Subcutaneous adipose tissue (tissue), 4 donors: ENCODE measurements around the gene LTBP2. TPM values are rescaled to one million over a fixed set of nuclear protein-coding genes. Genes with fewer than 3 reads are reported as not detected.

Experiments used
- total RNA-seq, 4 donors: library from RNA; depleted of rRNA; stranded (reverse); fragments of >200 nt; gene quantifications; one replicate each; pipeline ENCODE4 v1.1.0, GENCODE V29; 2016
- TF ChIP-seq, protein P1 (sequence below): fragments of 450-650 bp; IDR thresholded peaks from one replicate; pipeline ENCODE4 v1.5.1; 2016; ENCODE audit warnings: low read depth, mild to moderate bottlenecking, control low read depth, antibody characterized with exemption, moderate library complexity

The LTBP2 gene
- total RNA-seq, 4 donors from 2014 or later, result 39.6 to 109 (median 64.3) TPM

DNA sequence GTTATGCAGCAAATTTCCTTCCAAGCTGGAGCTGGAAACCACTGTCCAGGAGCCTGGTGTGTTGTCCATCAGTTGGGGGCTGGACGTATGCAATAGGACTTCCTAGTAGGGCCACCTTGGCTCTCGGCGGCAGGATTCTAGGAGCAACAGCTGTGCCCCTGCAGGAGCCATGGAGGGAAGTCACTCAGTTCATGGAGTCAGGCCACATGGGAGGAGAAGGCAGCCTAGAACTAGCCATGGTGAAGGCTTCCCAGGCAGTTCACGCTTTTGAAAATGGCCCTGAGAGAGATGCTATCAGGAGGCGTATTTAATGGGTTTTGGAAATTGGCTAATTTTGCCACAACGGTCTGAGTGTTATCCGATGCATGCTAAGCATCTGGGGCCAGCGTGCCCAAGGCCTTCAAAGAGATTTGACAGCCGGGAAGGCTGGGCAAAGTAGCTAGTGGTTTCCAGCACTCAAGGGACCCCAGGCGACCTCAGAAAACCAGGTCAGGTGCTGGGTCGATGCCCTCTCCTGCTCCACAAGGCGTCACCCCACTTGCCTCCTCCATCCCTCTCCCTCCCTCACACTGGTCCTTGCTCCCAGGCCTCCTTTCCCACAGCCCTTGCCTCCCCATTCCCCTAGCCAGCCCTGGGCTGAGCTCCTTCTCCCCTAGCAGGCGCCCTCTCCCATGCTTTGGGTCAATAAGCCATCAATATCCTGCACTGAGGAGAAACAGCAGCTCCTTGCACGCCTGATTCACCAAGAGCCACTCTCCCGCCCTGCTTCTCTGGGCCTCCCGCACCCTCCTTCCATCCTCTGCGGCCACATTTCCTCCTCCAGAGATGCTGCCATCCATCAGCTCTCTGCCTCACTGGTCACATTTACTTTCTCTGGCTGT is 155.1 kb downstream of the LTBP2 start:
- TF ChIP-seq, protein P1, sequence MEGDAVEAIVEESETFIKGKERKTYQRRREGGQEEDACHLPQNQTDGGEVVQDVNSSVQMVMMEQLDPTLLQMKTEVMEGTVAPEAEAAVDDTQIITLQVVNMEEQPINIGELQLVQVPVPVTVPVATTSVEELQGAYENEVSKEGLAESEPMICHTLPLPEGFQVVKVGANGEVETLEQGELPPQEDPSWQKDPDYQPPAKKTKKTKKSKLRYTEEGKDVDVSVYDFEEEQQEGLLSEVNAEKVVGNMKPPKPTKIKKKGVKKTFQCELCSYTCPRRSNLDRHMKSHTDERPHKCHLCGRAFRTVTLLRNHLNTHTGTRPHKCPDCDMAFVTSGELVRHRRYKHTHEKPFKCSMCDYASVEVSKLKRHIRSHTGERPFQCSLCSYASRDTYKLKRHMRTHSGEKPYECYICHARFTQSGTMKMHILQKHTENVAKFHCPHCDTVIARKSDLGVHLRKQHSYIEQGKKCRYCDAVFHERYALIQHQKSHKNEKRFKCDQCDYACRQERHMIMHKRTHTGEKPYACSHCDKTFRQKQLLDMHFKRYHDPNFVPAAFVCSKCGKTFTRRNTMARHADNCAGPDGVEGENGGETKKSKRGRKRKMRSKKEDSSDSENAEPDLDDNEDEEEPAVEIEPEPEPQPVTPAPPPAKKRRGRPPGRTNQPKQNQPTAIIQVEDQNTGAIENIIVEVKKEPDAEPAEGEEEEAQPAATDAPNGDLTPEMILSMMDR, result no peak

Other genes with a start within 250 kb of the LTBP2 start
- gene SYNDIG1L, start 186.0 kb downstream of the LTBP2 start, total RNA-seq, result under 1 TPM in 3 of 4 donors, not detected in 1; 0.34 to 0.88 (median 0.49) TPM
- 1,000 to 10,000 TPM in 1 of 4 donors, 100 to 1,000 TPM in 3; 207 to 1,333 (median 451) TPM for gene NPC2, start 118.9 kb downstream of the LTBP2 start, total RNA-seq
- gene ISCA2, start 118.5 kb downstream of the LTBP2 start, total RNA-seq, result 10 to 100 TPM; 10.3 to 19.4 (median 10.8) TPM
- gene AREL1, start 100.8 kb upstream of the LTBP2 start, total RNA-seq, result 10 to 100 TPM; 23.3 to 35.5 (median 24.2) TPM
- gene FCF1, start 100.9 kb upstream of the LTBP2 start, total RNA-seq, result 10 to 100 TPM; 24.3 to 45.0 (median 31.2) TPM
- gene YLPM1, start 151.1 kb upstream of the LTBP2 start, total RNA-seq, result 10 to 100 TPM; 44.2 to 61.6 (median 50.6) TPM